Activated CD8-positive, alpha-beta memory T cell treated with anti-CD3 and anti-CD28 coated beads, Interleukin-2, amount 50 U/mL, for 1 hour (primary cell): ENCODE data around the gene ZNF337.
"Not testable (repeated sequence)": the region's sequence is repeated elsewhere in the genome, so short reads cannot be mapped to it uniquely, and the experiment has no call there.

ENCODE experiments used
- DNase-seq: peaks from one replicate; pipeline ENCODE4 v3.0.0-alpha.2; 2020; ENCODE audit errors: extremely low read depth

The ZNF337 gene

GRCh38 chr20:25630615-25631014 lies 66.0 kb downstream of the ZNF337 start:
- DNase-seq: not testable (repeated sequence)

GRCh38 chr20:25629816-25630499 lies 66.7 kb downstream of the ZNF337 start:
- DNase-seq: no peak

GRCh38 chr20:25626779-25627178 lies 69.9 kb downstream of the ZNF337 start:
- no peak for DNase-seq

- DNase-seq: no peak
Observed at GRCh38 chr20:25624500-25624939, 72.1 kb downstream of the ZNF337 start.
